Bronchus fibroblast of lung (primary cell): ENCODE data around the gene DMBX1. TPM values are rescaled to one million over a fixed set of nuclear protein-coding genes. Genes with fewer than 3 reads are reported as not detected.

Experiments used
- total RNA-seq: library from RNA; depleted of rRNA; stranded (reverse); fragments of >200 nt; gene quantifications from 2 replicates; pipeline ENCODE4 v1.2.3, GENCODE V29; 2015

Gene DMBX1
- not detected in 2 replicates for total RNA-seq

DNA sequence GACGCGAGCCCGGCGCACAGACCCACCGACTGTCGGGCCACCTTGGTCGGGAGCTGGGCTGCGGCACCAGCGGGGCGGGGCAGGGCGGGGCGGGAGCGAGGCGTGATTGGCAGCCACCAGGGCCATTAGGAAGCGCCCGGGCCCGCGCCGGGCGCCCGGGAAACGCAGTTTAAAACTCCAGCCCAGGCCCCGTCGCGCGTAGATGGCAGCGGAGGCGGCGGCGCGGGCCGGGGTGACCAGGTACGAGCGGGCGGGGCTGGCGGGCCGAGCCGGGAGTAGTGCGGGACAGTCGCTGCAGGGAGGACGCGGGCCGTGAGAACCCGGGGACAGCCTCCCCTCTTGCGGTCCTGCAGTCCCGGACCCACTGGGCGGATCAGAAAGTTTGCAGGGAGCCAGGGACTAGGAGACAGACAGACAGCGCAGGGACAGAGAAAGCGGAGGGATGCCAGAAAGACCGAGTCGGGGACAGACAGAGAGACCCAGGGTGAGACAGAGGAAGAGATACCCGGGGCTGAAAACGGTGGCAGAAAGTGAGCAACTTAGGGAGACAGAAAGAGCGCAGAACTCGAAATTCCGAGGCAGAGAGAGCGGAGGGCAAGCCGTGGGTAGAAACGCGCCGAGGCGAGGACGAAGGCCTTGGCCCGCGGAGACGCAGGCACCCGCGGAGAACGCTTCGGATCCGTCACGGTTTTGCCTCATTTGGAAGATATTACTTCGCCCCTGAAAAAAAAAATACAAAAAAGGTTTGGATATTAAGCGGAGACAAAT, at the start of gene DMBX1:
DMBX1 (plus strand) TSS at position 199 of the 768 bp plus-strand sequence. CDS start 17,175 bp downstream, outside the sequence.

Other genes with a start within 250 kb of the DMBX1 start
- gene RAD54L, start 242.1 kb upstream of the DMBX1 start, total RNA-seq = 11.6 and 13.4 TPM in 2 replicates
- 91.6 and 108 TPM in 2 replicates for gene LRRC41, start 186.2 kb upstream of the DMBX1 start, total RNA-seq
- gene UQCRH, start 186.1 kb upstream of the DMBX1 start, total RNA-seq = 507 and 539 TPM in 2 replicates
- 13.5 and 14.3 TPM in 2 replicates for gene NSUN4, start 149.0 kb upstream of the DMBX1 start, total RNA-seq
- 1.0 TPM in 2 replicates for gene FAAH, start 95.5 kb upstream of the DMBX1 start, total RNA-seq
- gene KNCN, start 61.8 kb downstream of the DMBX1 start, total RNA-seq = not detected in 2 replicates
- 9.6 and 14.4 TPM in 2 replicates for gene MKNK1, start 114.4 kb downstream of the DMBX1 start, total RNA-seq
- 4.4 and 4.8 TPM in 2 replicates for gene MOB3C, start 127.0 kb downstream of the DMBX1 start, total RNA-seq
- gene ATPAF1, start 178.5 kb downstream of the DMBX1 start, total RNA-seq = 55.0 and 60.1 TPM in 2 replicates
- not detected in 2 replicates for gene TEX38, start 182.0 kb downstream of the DMBX1 start, total RNA-seq
- gene EFCAB14, start 229.3 kb downstream of the DMBX1 start, total RNA-seq = 28.7 and 30.3 TPM in 2 replicates